ENCODE results near the gene LOXL4. TPM values are rescaled to one million over a fixed set of nuclear protein-coding genes. Genes with fewer than 3 reads are reported as not detected.

The LOXL4 gene
- total and polyA plus RNA-seq, 2 donors (not counting 1 experiment from before 2014, with no cell fraction given): 0.12 TPM; not detected in 1

GRCh38 chr10:98249134-98249533 is 18.9 kb downstream of the LOXL4 start:
- Mint-ChIP-seq H3K27ac (no peak overlapping the region), H3K27me3 (no peaks in the 10 kb centered on the region), H3K9me3 (ENCODE audit: insufficient read depth) (no peaks in the 10 kb centered on the region), H3K4me3 (no peak overlapping the region), H3K4me1 (no peaks in the 10 kb centered on the region)
- intact Hi-C loops (cut with micrococcal nuclease): no loop called here
- Histone ChIP-seq H3K4me2 (replicated peaks; ENCODE audit: low read depth, low read length, poor library complexity, severe bottlenecking) (no peak overlapping the region), H3K9me3 (ENCODE audit: control extremely low read depth in 1 of 3, control insufficient read depth in 2 of 3, insufficient read depth in 1 of 3, low read length in 2 of 3) (no peaks in the 10 kb centered on the region), H3K27ac (ENCODE audit: low read length in 2 of 2) (no peak overlapping the region), H4K20me1 (ENCODE audit: control insufficient read depth, insufficient read depth, low read length, poor library complexity, severe bottlenecking) (no peaks in the 10 kb centered on the region), H3K4me3 (ENCODE audit: control extremely low read depth in 1 of 5, extremely low read depth in 1 of 5, insufficient read depth in 1 of 5, low read depth in 2 of 5, low read length in 4 of 5) (no peak overlapping the region), H3K27me3 (replicated peaks in 1 of 4; ENCODE audit: control extremely low read depth in 1 of 4, control insufficient read depth in 3 of 4, insufficient read depth in 4 of 4, low read length in 3 of 4) (no peaks in the 10 kb centered on the region), H2AFZ (ENCODE audit: insufficient read depth, low read depth, low read length, poor library complexity, severe bottlenecking) (no peak overlapping the region), H3K79me2 (ENCODE audit: control insufficient read depth, insufficient read depth, low read length) (no peaks in the 10 kb centered on the region), H3K4me1 (ENCODE audit: control insufficient read depth in 2 of 2, insufficient read depth in 2 of 2, low read length in 2 of 2) (no peaks in the 10 kb centered on the region), H3K9ac (ENCODE audit: low read length) (no peak overlapping the region), H3K36me3 (replicated peaks in 1 of 2; ENCODE audit: control extremely low read depth in 1 of 2, control insufficient read depth in 1 of 2, extremely low read depth in 1 of 2, insufficient read depth in 2 of 2, low read length in 1 of 2) (peaks cover 0 to 42% of the 10 kb centered on the region in 2 experiments)
- DNase-seq (no peak), ATAC-seq (ENCODE audit: low read depth) (no peak)
- ChIA-PET POLR2A (no interaction called here), CTCF (no interaction called here)
- TF ChIP-seq CTCF (IDR thresholded peaks at IDR 0.05) (no peak), EZH2 (IDR thresholded peaks at IDR 0.05; ENCODE audit: borderline replicate concordance, insufficient read depth, low read depth, low read length, poor library complexity, severe bottlenecking) (no peak)
- WGBS (ENCODE audit: insufficient coverage): 100% methylated on average over 2 of the region's 3 CpGs

- Histone ChIP-seq H3K27me3 (replicated peaks in 1 of 4; ENCODE audit: control extremely low read depth in 1 of 4, control insufficient read depth in 3 of 4, insufficient read depth in 4 of 4, low read length in 3 of 4) (no peaks in the 10 kb centered on the region), H4K20me1 (ENCODE audit: control insufficient read depth, insufficient read depth, low read length, poor library complexity, severe bottlenecking) (no peaks in the 10 kb centered on the region), H3K79me2 (ENCODE audit: control insufficient read depth, insufficient read depth, low read length) (no peaks in the 10 kb centered on the region), H3K4me3 (ENCODE audit: control extremely low read depth in 1 of 5, extremely low read depth in 1 of 5, insufficient read depth in 1 of 5, low read depth in 2 of 5, low read length in 4 of 5) (no peak overlapping the region), H2AFZ (ENCODE audit: insufficient read depth, low read depth, low read length, poor library complexity, severe bottlenecking) (no peak overlapping the region), H3K9me3 (ENCODE audit: control extremely low read depth in 1 of 3, control insufficient read depth in 2 of 3, insufficient read depth in 1 of 3, low read length in 2 of 3) (no peaks in the 10 kb centered on the region), H3K9ac (ENCODE audit: low read length) (no peak overlapping the region), H3K4me2 (replicated peaks; ENCODE audit: low read depth, low read length, poor library complexity, severe bottlenecking) (no peak overlapping the region), H3K4me1 (ENCODE audit: control insufficient read depth in 2 of 2, insufficient read depth in 2 of 2, low read length in 2 of 2) (no peaks in the 10 kb centered on the region), H3K36me3 (replicated peaks in 1 of 2; ENCODE audit: control extremely low read depth in 1 of 2, control insufficient read depth in 1 of 2, extremely low read depth in 1 of 2, insufficient read depth in 2 of 2, low read length in 1 of 2) (peaks cover 0 to 46% of the 10 kb centered on the region in 2 experiments), H3K27ac (ENCODE audit: low read length in 2 of 2) (no peak overlapping the region)
- Mint-ChIP-seq H3K4me1 (no peaks in the 10 kb centered on the region), H3K27me3 (no peaks in the 10 kb centered on the region), H3K9me3 (ENCODE audit: insufficient read depth) (no peaks in the 10 kb centered on the region), H3K4me3 (no peak overlapping the region), H3K27ac (no peak overlapping the region)
- intact Hi-C loops (cut with micrococcal nuclease): no loop called here
- ChIA-PET CTCF (no interaction called here), POLR2A (no interaction called here)
- 100% methylated on average over 3 of the region's 4 CpGs for WGBS (ENCODE audit: insufficient coverage)
- TF ChIP-seq CTCF (IDR thresholded peaks at IDR 0.05): no peak
- TF ChIP-seq EZH2 (IDR thresholded peaks at IDR 0.05; ENCODE audit: borderline replicate concordance, insufficient read depth, low read depth, low read length, poor library complexity, severe bottlenecking): no peak
- ATAC-seq (ENCODE audit: low read depth) (no peak), DNase-seq (no peak)
Measured at GRCh38 chr10:98248018-98248417, 20.0 kb downstream of the LOXL4 start.

Measured in B cell (primary cell).